Epithelial cell of proximal tubule (primary cell): ENCODE results near the gene LSG1. TPM values are rescaled to one million over a fixed set of nuclear protein-coding genes. Genes with fewer than 3 reads are reported as not detected.

Source experiments
- DNase-seq: peaks from one replicate; pipeline ENCODE4 v3.0.0-alpha.2; 2011; ENCODE audit warnings: low read depth
- H3K4me3 ChIP-seq: 2 replicates; pipeline ENCODE4 v1.5.1; 2011; ENCODE audit warnings: low read depth, mild to moderate bottlenecking, low read length
- CTCF ChIP-seq: conservative IDR thresholded peaks from 2 replicates; pipeline ENCODE4 v1.5.1; 2012; ENCODE audit warnings: low read depth, mild to moderate bottlenecking, low read length
- total RNA-seq: library from RNA; depleted of rRNA; stranded (reverse); fragments of >200 nt; gene quantifications from 2 replicates; pipeline ENCODE4 v1.2.3, GENCODE V29; 2015

The LSG1 gene
- total RNA-seq, 1 donor from 2014 or later = 29.1 TPM

- no peak for DNase-seq
- H3K4me3 ChIP-seq = no peak overlapping the region
- TF ChIP-seq CTCF = no peak
Observed at GRCh38 chr3:194696702-194697101, 24.7 kb upstream of the LSG1 start.

DNA sequence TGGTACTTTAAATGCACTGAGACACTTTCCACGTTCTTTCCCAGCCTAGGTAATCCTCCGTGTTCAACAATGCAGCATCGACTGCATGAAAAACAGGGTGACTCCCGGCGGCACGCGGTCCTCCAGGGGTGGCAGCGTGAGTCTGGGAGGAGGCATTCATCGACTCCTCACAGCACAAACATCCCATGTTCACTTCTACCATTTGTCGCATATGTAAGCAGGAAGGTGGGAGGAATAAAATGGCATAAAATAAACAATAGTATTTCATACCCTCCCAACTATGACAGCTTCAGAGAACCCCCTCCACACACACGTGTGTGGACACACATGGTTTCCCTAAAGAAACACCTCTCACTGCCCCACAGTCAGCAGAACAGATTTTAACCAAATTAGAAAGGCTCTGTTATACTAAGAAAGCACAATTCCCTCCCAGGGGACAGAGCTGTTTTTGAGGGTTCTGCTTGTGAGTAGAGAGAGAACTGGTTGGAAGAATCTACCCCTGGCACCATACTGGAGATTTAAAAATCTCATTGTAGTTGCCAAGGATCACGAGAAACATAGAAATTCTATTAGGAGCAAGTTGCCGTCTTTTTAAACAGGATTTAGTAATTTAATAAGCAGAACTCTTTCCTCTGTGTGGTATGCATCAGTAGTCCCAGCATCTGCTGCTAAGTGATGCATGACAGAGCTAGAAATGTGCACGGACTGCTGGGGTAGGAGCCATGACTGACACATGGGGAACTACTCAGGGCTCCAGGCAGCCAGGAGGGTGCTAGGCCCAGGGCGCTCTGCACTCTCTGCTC lies 19.7 kb upstream of the LSG1 start:
- H3K4me3 ChIP-seq = no peak overlapping the region
- no peak for TF ChIP-seq CTCF
- peak; percentile 22 for DNase-seq

- no peak for TF ChIP-seq CTCF
- no peak for DNase-seq
- H3K4me3 ChIP-seq = no peak overlapping the region
Observed at GRCh38 chr3:194690501-194691372, 18.7 kb upstream of the LSG1 start.

GRCh38 chr3:194689493-194689944 lies 17.5 kb upstream of the LSG1 start:
- TF ChIP-seq CTCF = no peak
- no peak for DNase-seq
- H3K4me3 ChIP-seq = no peak overlapping the region

DNA sequence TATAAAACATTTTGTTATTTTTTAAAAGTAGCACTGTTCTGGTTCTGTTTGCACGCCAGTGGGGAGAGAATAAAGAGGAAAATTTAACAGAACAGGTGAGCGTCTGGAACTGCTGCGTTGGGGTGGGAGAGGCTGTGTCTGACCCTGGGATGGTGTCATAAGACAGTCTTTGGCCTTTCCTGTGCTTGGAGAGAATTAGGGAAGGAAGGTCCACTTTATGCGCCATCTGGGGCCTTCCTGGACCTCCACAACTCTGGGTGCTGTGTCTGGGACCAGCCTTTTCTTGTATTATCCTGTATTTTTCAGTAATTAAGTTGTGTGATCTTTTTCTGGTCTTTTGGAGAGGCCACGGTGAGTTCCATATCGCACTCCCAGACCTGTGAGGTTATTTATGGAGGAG lies 17.0 kb upstream of the LSG1 start:
- no peak for DNase-seq
- H3K4me3 ChIP-seq = no peak overlapping the region
- no peak for TF ChIP-seq CTCF

DNA sequence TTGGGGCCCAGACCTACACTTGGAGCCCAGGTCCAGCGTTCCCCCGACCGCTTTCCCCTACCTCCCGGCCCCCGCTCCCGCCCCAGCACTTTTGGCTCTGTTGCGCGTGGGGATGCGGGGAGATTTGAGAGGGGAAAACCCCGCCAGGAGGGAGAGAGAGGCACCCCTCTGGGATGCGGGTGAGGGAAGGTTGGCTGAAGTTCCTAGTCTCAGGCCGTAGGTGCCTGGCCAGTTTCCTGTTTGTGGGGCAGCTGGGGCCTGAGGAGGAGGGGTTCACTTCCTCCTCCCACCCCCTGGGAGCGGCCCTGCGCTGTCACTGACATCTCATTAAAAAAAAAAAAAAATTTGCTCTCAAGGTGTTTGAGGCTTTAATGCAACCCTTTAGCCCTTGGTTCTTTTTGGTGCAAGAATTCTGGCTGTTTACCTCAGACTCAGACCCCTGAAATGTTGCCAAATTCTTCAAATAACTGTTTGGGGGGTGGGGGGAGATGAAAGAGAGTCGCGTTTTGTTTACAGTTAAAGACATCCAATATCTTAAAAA lies 16.3 kb upstream of the LSG1 start:
- no peak for DNase-seq
- no peak for TF ChIP-seq CTCF
- H3K4me3 ChIP-seq = no peak overlapping the region
